Anterior cingulate cortex (tissue), 58 donors: ENCODE results near the gene ALKBH5.
A peak's percentile ranks its signal among the peaks of the same experiment; 100 is the strongest.

Experiments
- DNase-seq, 58 donors: peaks; one replicate each; lab custom pipeline; 2025; lab: John Stamatoyannopoulos, UW

ALKBH5 gene

GRCh38 chr17:18183334-18184142 lies at the start of gene ALKBH5:
Gene ALKBH5, plus strand, starts transcription at chr17:18183828. Its CDS starts 416 bp downstream, at chr17:18184244.
- peak; percentile 91 to 100 (median 97) for DNase-seq

GRCh38 chr17:18136357-18136756 lies 47.3 kb upstream of the ALKBH5 start:
- no peak for DNase-seq

GRCh38 chr17:18138065-18138749 lies 45.4 kb upstream of the ALKBH5 start:
- DNase-seq = no peak

GRCh38 chr17:18139092-18139491 lies 44.5 kb upstream of the ALKBH5 start:
- no peak for DNase-seq

GRCh38 chr17:18139498-18139897 lies 44.1 kb upstream of the ALKBH5 start:
- DNase-seq = no peak

- DNase-seq = no peak
These were observed 43.7 kb upstream of the ALKBH5 start for GRCh38 chr17:18139949-18140348.

GRCh38 chr17:18140648-18141047 lies 43.0 kb upstream of the ALKBH5 start:
- DNase-seq = no peak

- peak in 6 of 58 donors; percentile 5 to 51 (median 12) for DNase-seq
These were observed 42.3 kb upstream of the ALKBH5 start for GRCh38 chr17:18141210-18141803.

GRCh38 chr17:18142417-18142816 lies 41.2 kb upstream of the ALKBH5 start:
- no peak for DNase-seq

GRCh38 chr17:18143044-18143936 lies 40.3 kb upstream of the ALKBH5 start:
- no peak for DNase-seq

- DNase-seq = no peak
These were observed 39.4 kb upstream of the ALKBH5 start for GRCh38 chr17:18144261-18144660.

- DNase-seq = no peak
These were observed 38.8 kb upstream of the ALKBH5 start for GRCh38 chr17:18144855-18145254.

- no peak for DNase-seq
These were observed 37.8 kb upstream of the ALKBH5 start for GRCh38 chr17:18145811-18146210.

GRCh38 chr17:18146259-18146658 lies 37.4 kb upstream of the ALKBH5 start:
- DNase-seq = no peak

- DNase-seq = no peak
These were observed 36.6 kb upstream of the ALKBH5 start for GRCh38 chr17:18146980-18147379.

- DNase-seq = no peak
These were observed 35.0 kb upstream of the ALKBH5 start for GRCh38 chr17:18148586-18148985.

- DNase-seq = no peak
These were observed 32.3 kb upstream of the ALKBH5 start for GRCh38 chr17:18151290-18151689.

- DNase-seq = no peak
These were observed 28.4 kb upstream of the ALKBH5 start for GRCh38 chr17:18155179-18155578.

- DNase-seq = no peak
These were observed 27.3 kb upstream of the ALKBH5 start for GRCh38 chr17:18156171-18156975.

- DNase-seq = no peak
These were observed 26.7 kb upstream of the ALKBH5 start for GRCh38 chr17:18156976-18157280.
